ENCODE data around the gene PIPOX.
A peak's percentile ranks its signal among the peaks of the same experiment; 100 is the strongest.
"Not testable (repeated sequence)": the region's sequence is repeated elsewhere in the genome, so short reads cannot be mapped to it uniquely, and the experiment has no call there.

Gene PIPOX

DNA sequence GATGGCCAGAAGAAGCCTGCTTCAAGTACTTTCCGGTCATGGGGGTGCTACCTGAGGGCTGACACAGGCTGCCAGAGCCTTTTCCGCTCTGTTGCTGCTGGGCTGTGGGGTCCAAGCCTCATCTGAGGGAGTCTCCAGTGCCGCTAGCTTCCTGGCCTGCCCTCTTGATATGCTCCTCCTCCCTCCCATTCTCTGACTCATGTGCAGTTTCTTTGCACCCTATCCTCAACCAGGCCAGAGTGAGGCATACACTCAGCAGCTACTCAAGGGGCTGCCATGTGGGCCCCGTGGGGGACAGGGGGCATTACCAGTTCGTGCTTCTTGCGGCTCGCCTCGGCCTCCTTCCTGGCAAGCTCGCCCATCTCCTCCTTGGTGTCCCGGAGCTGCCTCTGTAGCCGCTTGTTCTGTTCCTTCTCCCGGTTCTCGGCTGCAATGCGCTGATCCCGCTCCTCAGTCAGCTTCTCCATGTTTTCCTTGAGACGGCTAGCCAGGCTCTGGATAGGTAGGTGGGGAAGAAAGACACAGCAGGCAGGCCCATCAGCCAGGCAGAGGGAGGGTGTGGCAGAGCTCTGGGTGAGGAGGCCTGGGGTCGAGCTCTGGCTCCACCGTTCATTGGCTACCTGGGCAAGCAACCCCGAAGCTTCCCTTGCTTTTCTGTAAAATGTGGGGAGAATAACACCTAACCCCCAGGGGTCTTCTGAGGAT, 43.8 kb downstream of the PIPOX start:
- Mint-ChIP-seq H3K27ac (no peak overlapping the region), H3K36me3 (peaks cover under 1% of the 10 kb centered on the region), H3K9me3 (ENCODE audit: low read depth) (no peaks in the 10 kb centered on the region)

DNA sequence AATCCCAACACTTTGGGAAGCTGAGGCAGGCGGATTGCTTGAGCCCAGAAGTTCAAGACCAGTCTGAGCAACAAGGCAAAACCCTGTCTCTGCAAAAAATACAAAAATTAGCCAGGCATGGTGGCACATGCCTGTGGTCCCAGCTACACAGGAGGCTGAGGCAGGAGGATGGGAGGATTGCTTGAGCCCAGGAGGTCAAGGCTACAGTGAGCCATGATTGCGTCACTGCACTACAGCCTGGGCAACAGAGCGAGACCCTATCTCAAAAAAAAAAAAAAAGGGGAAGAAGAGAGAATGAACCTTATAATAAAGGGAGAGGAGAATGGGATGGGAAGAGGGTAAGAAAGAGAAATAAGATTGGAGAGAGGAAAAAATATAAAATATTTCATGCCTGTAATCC, 45.8 kb downstream of the PIPOX start:
- not testable (repeated sequence) for H3K9me3 Mint-ChIP-seq (ENCODE audit: low read depth); H3K27me3 Mint-ChIP-seq; H3K27ac Mint-ChIP-seq; H3K4me1 Mint-ChIP-seq (ENCODE audit: low read depth); H3K4me3 Mint-ChIP-seq; H3K36me3 Mint-ChIP-seq

More for the DNA sequence above, 43.8 kb downstream of the PIPOX start:
- Mint-ChIP-seq H3K27me3 (no peaks in the 10 kb centered on the region), H3K4me3 (no peak overlapping the region), H3K4me1 (ENCODE audit: low read depth) (no peaks in the 10 kb centered on the region)

DNA sequence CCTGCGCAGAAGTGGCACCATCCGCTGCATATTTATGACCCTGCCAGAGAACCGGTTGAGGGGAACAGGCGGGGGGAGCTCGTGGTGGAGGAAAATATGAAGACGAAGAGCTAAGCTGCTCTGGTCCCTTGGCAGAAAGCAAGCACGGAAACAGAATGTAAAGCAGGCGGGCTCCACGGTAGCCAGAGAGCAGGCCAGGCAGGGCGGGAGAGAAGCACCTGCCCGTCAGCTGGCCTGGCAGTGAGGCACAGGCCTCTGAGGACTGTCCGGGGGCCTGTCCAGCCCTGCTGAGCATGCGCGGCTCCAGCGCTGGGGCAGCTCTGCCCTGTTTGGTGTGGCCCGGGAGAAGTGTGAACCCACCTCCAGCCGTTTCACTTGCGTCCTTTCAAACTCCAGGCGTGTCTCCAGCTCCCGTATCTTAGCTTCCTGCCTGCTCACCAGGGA, 46.7 kb downstream of the PIPOX start:
- no peaks in the 10 kb centered on the region for H3K36me3 Mint-ChIP-seq

DNA sequence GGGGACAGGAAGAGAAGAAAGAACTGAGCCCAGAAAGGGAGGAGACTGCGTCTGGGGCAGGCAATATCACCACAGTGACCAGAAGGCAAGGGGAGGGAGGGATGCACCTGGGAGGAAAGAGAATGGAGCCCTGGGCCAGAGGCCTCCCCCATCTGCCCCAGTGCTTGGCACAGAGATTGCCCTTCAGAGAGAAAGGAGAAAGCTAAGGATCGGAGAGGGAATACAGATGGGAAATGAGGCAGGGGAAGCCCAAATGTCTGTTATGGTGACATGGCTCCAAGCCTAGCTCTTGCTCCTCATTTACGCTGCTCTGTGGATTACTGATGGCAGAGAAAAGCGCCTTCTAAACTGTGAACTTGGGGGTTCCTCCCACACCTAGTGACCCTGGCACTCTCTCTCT, 47.2 kb downstream of the PIPOX start:
- Mint-ChIP-seq H3K36me3 (no peaks in the 10 kb centered on the region), H3K27ac (no peak overlapping the region)

More for the DNA sequence above, 46.7 kb downstream of the PIPOX start:
- Mint-ChIP-seq H3K27me3 (no peaks in the 10 kb centered on the region), H3K4me3 (no peak overlapping the region), H3K4me1 (ENCODE audit: low read depth) (no peaks in the 10 kb centered on the region), H3K27ac (no peak overlapping the region), H3K9me3 (ENCODE audit: low read depth) (no peaks in the 10 kb centered on the region)

DNA sequence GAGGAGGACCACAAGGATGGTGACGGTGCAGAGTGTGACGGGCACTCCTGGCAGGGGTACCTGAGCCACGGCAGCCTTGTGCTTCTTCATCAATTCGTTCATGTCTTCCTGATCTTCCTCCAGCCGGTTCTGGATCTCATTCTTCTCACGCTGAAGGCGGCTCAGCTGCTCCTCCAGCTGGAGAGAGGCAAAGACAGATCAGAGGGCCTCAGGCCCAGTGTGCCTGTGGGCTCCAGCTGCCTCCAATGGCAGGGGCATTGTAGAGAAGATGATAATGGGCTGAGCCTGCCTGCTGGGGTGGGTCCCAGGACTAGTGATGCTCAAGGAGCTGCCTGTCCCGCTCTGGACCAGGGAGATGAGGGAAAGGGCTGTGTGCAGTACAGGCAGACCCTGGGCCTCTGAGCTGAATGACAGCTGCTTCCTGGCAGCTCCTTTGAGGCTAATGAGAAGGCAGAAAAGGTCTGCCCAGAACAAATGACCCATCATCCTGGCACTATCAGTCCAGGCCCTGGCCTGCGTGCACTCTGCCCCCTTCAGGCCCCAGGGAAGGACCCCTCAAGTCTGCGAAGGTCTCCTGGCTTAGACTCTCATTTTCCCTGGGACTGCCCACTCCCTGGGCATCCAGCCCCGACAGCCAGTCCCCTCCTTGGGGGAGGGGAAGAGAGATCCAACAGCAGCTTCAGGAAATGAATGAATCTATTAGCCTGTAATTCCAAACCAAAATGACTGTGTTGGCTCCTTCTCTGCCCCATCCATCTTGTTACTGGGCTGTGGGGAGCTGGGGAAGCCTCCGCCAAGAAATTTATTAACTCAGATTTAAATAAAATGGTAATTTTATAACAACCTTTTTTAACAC, 48.0 kb downstream of the PIPOX start:
- Mint-ChIP-seq H3K9me3 (ENCODE audit: low read depth) (no peaks in the 10 kb centered on the region), H3K36me3 (no peaks in the 10 kb centered on the region), H3K4me1 (ENCODE audit: low read depth) (no peaks in the 10 kb centered on the region), H3K27ac (no peak overlapping the region), H3K27me3 (no peaks in the 10 kb centered on the region), H3K4me3 (no peak overlapping the region)

More for the DNA sequence above, 47.2 kb downstream of the PIPOX start:
- H3K27me3 Mint-ChIP-seq: no peaks in the 10 kb centered on the region
- H3K4me3 Mint-ChIP-seq: no peak overlapping the region
- no peaks in the 10 kb centered on the region for H3K9me3 Mint-ChIP-seq (ENCODE audit: low read depth)
- no peaks in the 10 kb centered on the region for H3K4me1 Mint-ChIP-seq (ENCODE audit: low read depth)

DNA sequence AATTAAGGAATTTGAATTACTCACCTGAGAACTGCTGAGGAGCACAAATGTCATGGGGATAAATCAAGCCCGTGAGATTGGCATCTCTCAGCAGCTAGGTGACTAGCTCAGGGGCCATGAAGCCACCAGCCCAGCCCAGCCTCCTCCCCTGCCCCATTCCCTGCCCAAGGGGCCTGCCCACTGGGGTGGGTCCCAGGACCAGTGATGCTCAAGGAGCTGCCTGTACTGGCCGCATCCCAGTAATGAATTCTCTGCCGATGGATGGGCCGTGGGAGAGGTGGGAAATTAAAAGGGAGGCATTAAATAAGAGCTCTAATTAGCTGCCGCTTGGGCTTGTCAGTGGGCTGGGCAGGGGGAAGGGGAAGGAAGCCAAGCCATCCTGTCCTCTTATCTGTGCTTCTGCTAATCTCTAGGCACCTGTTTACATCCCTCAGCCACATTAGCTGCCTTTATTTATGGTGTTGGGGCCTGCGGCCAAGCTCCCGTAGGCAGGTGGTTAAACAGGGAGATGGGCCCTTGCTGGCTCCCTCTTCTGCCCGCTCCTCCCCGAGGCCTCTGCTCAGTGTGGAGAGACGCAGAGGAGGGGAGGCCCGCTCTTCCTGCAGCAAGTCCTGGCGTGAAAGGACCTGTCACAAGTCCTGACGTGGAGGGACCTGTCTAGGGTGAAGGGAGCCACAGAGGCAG, 48.8 kb downstream of the PIPOX start:
- Mint-ChIP-seq H3K36me3 (no peaks in the 10 kb centered on the region), H3K27me3 (no peaks in the 10 kb centered on the region), H3K27ac (no peak overlapping the region), H3K4me3 (no peak overlapping the region), H3K4me1 (ENCODE audit: low read depth) (no peaks in the 10 kb centered on the region), H3K9me3 (ENCODE audit: low read depth) (no peaks in the 10 kb centered on the region)

DNA sequence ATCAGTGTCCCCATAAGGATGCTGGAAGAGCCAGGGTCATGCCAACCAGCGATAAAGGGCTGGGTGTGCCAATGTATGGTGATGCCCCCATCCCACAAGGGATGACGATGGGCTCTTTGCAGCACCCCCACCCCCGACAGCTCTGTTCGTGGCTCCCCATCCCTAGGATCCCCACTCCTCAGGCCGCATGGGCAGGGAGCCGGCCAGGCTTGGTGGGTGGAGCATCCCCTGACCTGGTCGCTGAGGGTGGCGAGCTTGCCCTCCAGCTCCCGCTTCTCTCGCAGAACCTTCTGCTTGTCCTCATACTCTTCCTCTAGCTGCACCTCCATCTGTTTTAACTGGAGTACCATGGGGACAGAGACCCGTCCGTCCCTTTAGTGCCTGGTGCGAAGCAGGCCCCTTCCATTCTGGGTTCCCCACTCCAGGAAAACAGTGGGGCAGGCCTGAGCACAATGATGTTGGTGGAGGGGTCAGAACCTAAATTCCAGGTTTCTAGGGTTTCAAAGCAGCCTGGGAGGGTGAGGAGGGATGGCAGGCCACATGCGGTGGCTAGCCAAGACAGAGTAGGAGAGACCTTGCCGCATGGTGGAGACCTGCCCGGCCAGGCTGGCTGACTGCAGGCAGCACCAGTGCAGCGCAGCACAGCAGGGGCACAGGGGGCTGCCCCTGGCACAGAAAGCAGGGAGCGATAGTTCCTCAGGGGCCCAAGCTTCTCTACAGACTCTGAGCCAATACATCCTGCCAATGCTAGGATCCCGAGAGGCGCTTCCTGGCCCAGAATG, 50.3 kb downstream of the PIPOX start:
- Mint-ChIP-seq H3K36me3 (no peaks in the 10 kb centered on the region), H3K4me1 (ENCODE audit: low read depth) (no peaks in the 10 kb centered on the region)

DNA sequence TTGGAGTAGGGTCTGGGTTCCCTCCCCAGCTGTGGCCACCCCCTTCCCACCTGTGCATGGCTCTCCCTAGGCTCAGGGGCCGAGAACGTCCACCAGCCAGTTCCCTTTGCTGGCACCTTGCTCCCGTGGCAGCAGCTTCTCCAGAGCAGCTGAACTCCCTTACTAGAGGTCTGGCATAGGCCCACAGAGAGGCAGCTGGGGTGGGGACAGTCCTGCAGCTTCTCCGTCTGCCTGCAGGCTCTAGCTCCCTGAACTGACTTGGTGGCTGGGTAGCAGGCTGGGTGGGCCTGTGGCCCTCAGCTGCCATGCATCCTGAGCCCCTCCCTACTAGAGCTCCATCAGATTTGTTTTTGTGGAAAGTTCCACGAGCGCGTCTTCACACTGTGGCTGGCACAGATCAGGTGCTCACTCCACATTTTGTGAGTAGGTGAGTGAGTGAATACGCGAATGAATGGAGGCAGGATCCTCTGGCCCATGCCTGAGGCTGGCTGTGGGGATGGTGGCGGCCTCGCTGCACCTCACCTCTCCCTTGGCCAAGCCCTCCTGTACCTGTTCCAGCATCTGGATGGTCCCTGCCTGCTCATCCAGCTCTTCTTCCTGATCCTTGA, 51.3 kb downstream of the PIPOX start:
- H3K4me1 Mint-ChIP-seq (ENCODE audit: low read depth): no peaks in the 10 kb centered on the region
- H3K27me3 Mint-ChIP-seq: no peaks in the 10 kb centered on the region
- no peaks in the 10 kb centered on the region for H3K36me3 Mint-ChIP-seq
- H3K27ac Mint-ChIP-seq: no peak overlapping the region
- H3K4me3 Mint-ChIP-seq: no peak overlapping the region
- no peaks in the 10 kb centered on the region for H3K9me3 Mint-ChIP-seq (ENCODE audit: low read depth)

More for the DNA sequence above, 50.3 kb downstream of the PIPOX start:
- Mint-ChIP-seq H3K27ac (no peak overlapping the region), H3K27me3 (no peaks in the 10 kb centered on the region), H3K9me3 (ENCODE audit: low read depth) (no peaks in the 10 kb centered on the region), H3K4me3 (no peak overlapping the region)

DNA sequence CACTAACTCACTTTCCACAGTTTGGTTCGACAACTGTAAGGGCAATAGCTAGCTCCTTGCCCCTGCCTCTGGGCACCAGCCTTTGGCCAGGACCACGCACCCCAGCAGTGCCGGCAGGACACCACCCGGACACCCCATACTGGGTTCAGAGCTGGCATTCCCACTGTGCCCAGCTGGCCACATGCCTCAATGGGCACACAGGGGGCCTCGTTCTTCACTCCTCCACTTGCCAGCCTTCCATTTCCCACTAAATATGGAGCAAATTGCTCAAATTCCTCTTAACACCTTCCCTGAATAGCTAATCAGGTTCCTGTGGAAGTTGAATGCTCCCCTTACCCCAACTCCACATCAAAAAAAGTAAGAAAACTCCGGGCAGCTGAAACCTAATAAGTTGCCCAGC, 52.5 kb downstream of the PIPOX start:
- Mint-ChIP-seq H3K4me3 (no peak overlapping the region), H3K36me3 (no peaks in the 10 kb centered on the region), H3K27me3 (no peaks in the 10 kb centered on the region), H3K4me1 (ENCODE audit: low read depth) (no peaks in the 10 kb centered on the region), H3K27ac (no peak overlapping the region), H3K9me3 (ENCODE audit: low read depth) (no peaks in the 10 kb centered on the region)

DNA sequence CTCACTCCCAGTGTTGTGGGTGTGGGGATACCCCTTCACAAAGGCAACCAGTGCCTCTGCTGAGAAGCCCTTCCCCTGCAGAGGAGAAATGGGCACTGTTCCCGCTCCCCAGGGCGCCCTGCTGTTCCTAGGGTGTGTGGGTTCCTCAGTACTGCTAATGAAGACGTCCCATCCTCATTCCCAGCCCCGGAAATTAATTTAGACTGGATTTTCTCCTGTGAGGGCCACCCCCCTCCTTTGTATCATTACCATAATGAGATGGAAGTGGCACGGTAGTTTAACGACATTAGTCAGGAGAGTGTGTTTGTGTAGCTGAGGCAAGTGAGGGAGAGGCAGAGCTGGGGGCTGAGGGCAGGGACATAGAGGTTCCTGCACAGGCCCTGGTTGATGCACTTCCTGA, 53.2 kb downstream of the PIPOX start:
- no peaks in the 10 kb centered on the region for H3K9me3 Mint-ChIP-seq (ENCODE audit: low read depth)
- H3K27ac Mint-ChIP-seq: no peak overlapping the region
- no peaks in the 10 kb centered on the region for H3K4me1 Mint-ChIP-seq (ENCODE audit: low read depth)
- no peaks in the 10 kb centered on the region for H3K27me3 Mint-ChIP-seq
- H3K36me3 Mint-ChIP-seq: no peaks in the 10 kb centered on the region
- no peak overlapping the region for H3K4me3 Mint-ChIP-seq

DNA sequence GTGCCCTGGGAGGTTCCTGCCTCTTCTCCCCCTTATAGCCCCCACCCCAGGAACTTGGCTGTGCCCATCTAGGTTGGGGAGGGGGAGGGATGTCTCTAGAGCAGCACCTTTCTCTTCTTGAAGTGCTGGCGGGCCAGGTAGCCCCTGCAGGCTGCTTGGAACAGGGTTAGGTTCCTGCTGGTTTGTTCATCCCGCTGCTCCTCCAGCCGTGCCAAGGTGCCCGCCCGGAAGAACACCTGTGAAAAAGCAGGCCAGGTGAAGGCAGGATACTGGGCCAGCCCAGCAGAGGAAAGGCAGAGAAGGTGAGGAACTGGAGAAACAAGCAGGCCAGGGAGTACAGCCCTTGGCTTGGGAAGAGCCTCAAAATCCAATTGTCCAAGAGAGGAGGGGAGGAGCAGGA, 56.6 kb downstream of the PIPOX start:
- H3K36me3 Mint-ChIP-seq: no peaks in the 10 kb centered on the region
- no peaks in the 10 kb centered on the region for H3K27me3 Mint-ChIP-seq
- peak overlapping the region; percentile 70 for H3K27ac Mint-ChIP-seq
- H3K9me3 Mint-ChIP-seq (ENCODE audit: low read depth): no peaks in the 10 kb centered on the region
- H3K4me3 Mint-ChIP-seq: no peak overlapping the region
- H3K4me1 Mint-ChIP-seq (ENCODE audit: low read depth): no peaks in the 10 kb centered on the region

DNA sequence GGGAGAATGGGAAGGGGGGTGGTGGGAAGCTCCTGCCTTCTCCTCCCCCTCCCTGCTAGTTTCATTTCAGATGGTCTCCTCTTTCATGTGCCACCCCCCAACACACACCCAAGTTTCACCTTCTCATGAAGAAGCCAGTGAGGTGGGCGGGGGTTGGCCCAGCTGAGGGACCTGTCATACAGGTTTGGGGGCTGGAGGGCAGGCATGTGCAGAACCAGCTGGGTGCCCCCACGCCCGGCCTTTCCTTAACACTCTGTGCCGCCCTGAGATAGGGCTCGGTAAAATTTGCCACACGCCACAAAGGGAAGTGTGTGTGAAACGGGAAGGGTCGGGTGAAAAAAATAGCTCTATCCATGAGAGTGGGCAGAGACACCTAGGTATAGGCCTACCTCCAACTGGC, 57.4 kb downstream of the PIPOX start:
- H3K4me1 Mint-ChIP-seq (ENCODE audit: low read depth): no peaks in the 10 kb centered on the region
- no peaks in the 10 kb centered on the region for H3K36me3 Mint-ChIP-seq
- no peak overlapping the region for H3K4me3 Mint-ChIP-seq
- H3K9me3 Mint-ChIP-seq (ENCODE audit: low read depth): no peaks in the 10 kb centered on the region
- H3K27me3 Mint-ChIP-seq: no peaks in the 10 kb centered on the region
- H3K27ac Mint-ChIP-seq: no peak overlapping the region

DNA sequence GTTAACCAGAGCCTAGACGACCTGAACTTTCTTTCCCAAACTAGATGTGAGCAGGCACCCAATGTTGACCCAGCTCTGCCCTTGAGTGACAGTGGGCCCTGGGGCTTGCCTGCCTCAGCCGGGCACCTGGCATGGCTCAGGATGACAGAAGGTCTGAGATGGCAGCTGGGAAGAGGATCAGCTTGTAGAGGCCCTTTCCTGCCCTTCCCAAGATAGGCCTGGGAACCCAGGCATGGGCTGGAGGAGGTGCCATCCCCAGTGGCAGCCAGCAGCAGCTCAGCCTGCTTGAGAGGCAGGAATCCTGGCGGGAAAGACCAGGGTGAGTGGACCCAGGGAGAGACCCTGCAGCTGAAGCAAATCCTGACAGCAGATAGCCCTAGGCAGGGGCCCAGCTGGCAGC, 59.1 kb downstream of the PIPOX start:
- Mint-ChIP-seq H3K9me3 (ENCODE audit: low read depth) (no peaks in the 10 kb centered on the region), H3K27me3 (no peaks in the 10 kb centered on the region), H3K27ac (no peak overlapping the region), H3K36me3 (peaks cover 2% of the 10 kb centered on the region), H3K4me1 (ENCODE audit: low read depth) (no peaks in the 10 kb centered on the region), H3K4me3 (no peak overlapping the region)

DNA sequence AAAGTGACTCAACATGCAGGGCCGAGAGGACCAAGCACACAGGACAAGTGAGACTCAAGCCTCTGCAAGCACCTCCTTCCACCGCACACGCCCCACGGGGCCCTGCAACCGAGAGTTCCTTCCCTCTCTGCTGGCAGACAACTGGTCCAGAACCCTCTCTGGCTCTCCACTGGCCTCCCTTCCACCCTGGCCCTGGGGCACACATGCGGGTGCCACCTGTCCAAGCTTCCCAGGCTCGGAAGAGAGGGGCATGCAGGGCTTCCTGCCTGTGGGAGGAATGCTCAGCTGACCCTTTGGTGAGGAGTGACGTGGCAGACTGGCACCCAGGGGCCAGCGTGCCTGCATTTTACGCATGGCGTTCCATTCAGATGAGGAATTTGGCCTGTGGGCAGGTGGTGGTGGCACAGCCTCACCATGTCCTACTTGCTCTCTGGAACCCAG, 59.8 kb downstream of the PIPOX start:
- Mint-ChIP-seq H3K27ac (no peak overlapping the region), H3K27me3 (no peaks in the 10 kb centered on the region), H3K4me1 (ENCODE audit: low read depth) (no peaks in the 10 kb centered on the region), H3K9me3 (ENCODE audit: low read depth) (no peaks in the 10 kb centered on the region), H3K4me3 (no peak overlapping the region), H3K36me3 (peaks cover 2% of the 10 kb centered on the region)
